GM23248 (cell line): Measurements from ENCODE around the gene C1orf21.

Experiments
- EZH2 ChIP-seq: fragments of 200-600 bp; sonication (generic); IDR thresholded peaks from 2 replicates; pipeline ENCODE4 v1.6.1; 2018; ENCODE audit warnings: antibody characterized with exemption, mild to moderate bottlenecking; ENCODE audit not compliant: insufficient read depth, poor library complexity, severe bottlenecking
- EZH2phosphoT487 ChIP-seq: fragments of 200-600 bp; sonication (generic); IDR thresholded peaks from 2 replicates; pipeline ENCODE4 v1.6.1; 2018; ENCODE audit warnings: antibody characterized with exemption, moderate library complexity, mild to moderate bottlenecking, low read depth; ENCODE audit not compliant: insufficient read depth

DNA sequence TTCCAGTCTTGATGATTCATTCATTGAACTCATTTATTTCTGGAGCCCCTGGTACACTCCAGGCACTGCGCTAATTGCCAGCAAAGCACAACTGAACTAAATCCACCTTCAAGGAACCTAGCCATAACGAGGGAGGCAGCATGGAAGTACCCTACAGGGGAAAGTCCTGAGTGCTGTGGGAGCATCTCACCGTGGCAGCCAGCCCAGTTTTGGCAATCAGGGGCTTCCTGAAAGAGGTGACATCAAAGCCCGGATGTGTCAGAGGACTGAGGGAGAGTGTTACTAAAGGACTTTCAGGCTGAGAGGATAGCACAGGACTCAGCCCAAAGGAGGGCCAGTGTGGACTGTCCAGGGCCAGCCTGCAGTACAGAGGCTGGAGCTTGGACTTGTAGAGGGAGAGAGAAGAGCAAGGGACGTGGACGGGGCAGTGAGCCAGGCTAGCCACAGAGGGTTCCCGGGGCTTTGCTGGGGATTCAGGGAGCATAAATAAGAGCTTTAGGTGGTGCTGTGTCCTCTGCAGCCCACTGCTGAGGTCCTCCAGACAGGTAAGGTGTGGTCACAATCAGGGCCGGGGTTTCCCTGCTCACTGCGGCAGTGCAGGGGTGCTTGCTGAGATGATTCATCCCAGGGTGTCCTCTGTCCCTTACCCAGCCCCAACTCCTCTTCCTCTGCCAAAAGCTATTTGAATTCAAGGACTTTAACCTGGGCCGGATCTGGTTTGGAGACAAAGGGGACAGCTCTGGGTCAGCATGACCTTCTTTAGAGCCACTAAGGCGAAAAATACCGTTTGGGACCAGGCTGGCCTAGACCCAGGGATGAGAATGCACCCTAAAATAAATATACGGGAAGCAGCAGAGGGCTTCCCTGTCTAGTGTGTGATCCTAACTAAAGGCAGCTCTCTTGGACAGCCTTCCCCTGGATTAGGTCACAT lies 239.5 kb downstream of the C1orf21 start:
- TF ChIP-seq EZH2 (no peak), EZH2phosphoT487 (no peak)
